GM21390 (cell line): ENCODE measurements around the gene FANCD2OS.
"Not testable (repeated sequence)": the region's sequence is repeated elsewhere in the genome, so short reads cannot be mapped to it uniquely, and the experiment has no call there.

Source experiments
- ATAC-seq: cut with Tn5 transposase; IDR thresholded peaks from one replicate; pipeline ENCODE4 v1.9.1; 2021; ENCODE audit not compliant: unreplicated experiment

The FANCD2OS gene

GRCh38 chr3:10108091-10108490 lies at the start of gene FANCD2OS:
TSS of gene FANCD2OS (minus strand) at chr3:10108255. CDS start at chr3:10104774, 3,481 bp downstream.
- ATAC-seq, result no peak

GRCh38 chr3:10157031-10157430 lies 49.0 kb upstream of the FANCD2OS start:
- ATAC-seq, result no peak

GRCh38 chr3:10155658-10156057 lies 47.6 kb upstream of the FANCD2OS start:
- ATAC-seq, result no peak

- no peak for ATAC-seq
Measured at GRCh38 chr3:10155123-10155472, 47.0 kb upstream of the FANCD2OS start.

GRCh38 chr3:10154335-10155122 lies 46.5 kb upstream of the FANCD2OS start:
- no peak for ATAC-seq

- ATAC-seq, result no peak
Measured at GRCh38 chr3:10150987-10151386, 42.9 kb upstream of the FANCD2OS start.

- no peak for ATAC-seq
Measured at GRCh38 chr3:10149226-10149625, 41.2 kb upstream of the FANCD2OS start.

GRCh38 chr3:10145685-10146084 lies 37.6 kb upstream of the FANCD2OS start:
- no peak for ATAC-seq

- no peak for ATAC-seq
Measured at GRCh38 chr3:10142707-10143560, 34.9 kb upstream of the FANCD2OS start.

GRCh38 chr3:10140996-10141546 lies 33.0 kb upstream of the FANCD2OS start:
- no peak for ATAC-seq

GRCh38 chr3:10137178-10137577 lies 29.1 kb upstream of the FANCD2OS start:
- no peak for ATAC-seq

GRCh38 chr3:10136426-10137005 lies 28.5 kb upstream of the FANCD2OS start:
- no peak for ATAC-seq

GRCh38 chr3:10135872-10136271 lies 27.8 kb upstream of the FANCD2OS start:
- ATAC-seq, result not testable (repeated sequence)

GRCh38 chr3:10122724-10123123 lies 14.7 kb upstream of the FANCD2OS start:
- ATAC-seq, result no peak

- no peak for ATAC-seq
Measured at GRCh38 chr3:10121064-10121463, 13.0 kb upstream of the FANCD2OS start.

- ATAC-seq, result no peak
Measured at GRCh38 chr3:10119376-10119775, 11.3 kb upstream of the FANCD2OS start.

GRCh38 chr3:10116928-10117327 lies 8.9 kb upstream of the FANCD2OS start:
- ATAC-seq, result no peak

- ATAC-seq, result peak; percentile 27
Measured at GRCh38 chr3:10116138-10116460, 8.0 kb upstream of the FANCD2OS start.

- ATAC-seq, result peak; percentile 90
Measured at GRCh38 chr3:10115326-10116137, 7.5 kb upstream of the FANCD2OS start, which contains the start of gene BRK1. TSS of gene BRK1 (plus strand) at chr3:10115675. CDS start at chr3:10115702, 27 bp downstream.

- no peak for ATAC-seq
Measured at GRCh38 chr3:10106919-10107318, 1.1 kb downstream of the FANCD2OS start.

GRCh38 chr3:10099041-10099440 lies 9.0 kb downstream of the FANCD2OS start:
- ATAC-seq, result no peak
